ENCODE data around the gene ITSN2.

ITSN2 gene

GRCh38 chr2:24181849-24182248 lies 178.5 kb downstream of the ITSN2 start:
- Histone ChIP-seq H3K9me3 (no peaks in the 10 kb centered on the region), H3K27ac (no peak overlapping the region), H3K27me3 (no peaks in the 10 kb centered on the region), H3K4me1 (peaks cover 10% of the 10 kb centered on the region), H4K20me1 (no peaks in the 10 kb centered on the region), H3K4me3 (no peak overlapping the region), H3K9ac (no peak overlapping the region), H3K36me3 (no peaks in the 10 kb centered on the region), H3K4me2 (no peak overlapping the region)
- TF ChIP-seq Cebpa-rat (IDR thresholded peaks at IDR 0.05) = no peak

- TF ChIP-seq Cebpa-rat (IDR thresholded peaks at IDR 0.05) = no peak
- Histone ChIP-seq H3K4me3 (no peak overlapping the region), H3K27me3 (no peaks in the 10 kb centered on the region), H3K9me3 (peaks cover 7% of the 10 kb centered on the region), H3K9ac (no peak overlapping the region), H3K4me1 (peaks cover 10% of the 10 kb centered on the region), H4K20me1 (no peaks in the 10 kb centered on the region), H3K36me3 (no peaks in the 10 kb centered on the region), H3K27ac (no peak overlapping the region), H3K4me2 (peak overlapping the region; percentile 49)
Observed at GRCh38 chr2:24179683-24180082, 180.7 kb downstream of the ITSN2 start.

- no peak for TF ChIP-seq Cebpa-rat (IDR thresholded peaks at IDR 0.05)
- Histone ChIP-seq H3K4me2 (no peak overlapping the region), H3K4me1 (peaks cover 10% of the 10 kb centered on the region), H3K9me3 (peaks cover 13% of the 10 kb centered on the region), H4K20me1 (no peaks in the 10 kb centered on the region), H3K27me3 (no peaks in the 10 kb centered on the region), H3K9ac (no peak overlapping the region), H3K36me3 (no peaks in the 10 kb centered on the region), H3K4me3 (no peak overlapping the region), H3K27ac (no peak overlapping the region)
Observed at GRCh38 chr2:24176326-24176725, 184.0 kb downstream of the ITSN2 start.

- Histone ChIP-seq H3K4me2 (no peak overlapping the region), H3K9ac (no peak overlapping the region), H3K4me3 (no peak overlapping the region), H3K27ac (no peak overlapping the region), H3K4me1 (peaks cover 10% of the 10 kb centered on the region), H3K36me3 (no peaks in the 10 kb centered on the region), H3K9me3 (peaks cover 13% of the 10 kb centered on the region), H3K27me3 (no peaks in the 10 kb centered on the region), H4K20me1 (no peaks in the 10 kb centered on the region)
- TF ChIP-seq Cebpa-rat (IDR thresholded peaks at IDR 0.05) = no peak
Observed at GRCh38 chr2:24175631-24176187, 184.6 kb downstream of the ITSN2 start.

- H3K9me3 ChIP-seq = peaks cover 13% of the 10 kb centered on the region
- H4K20me1 ChIP-seq = no peaks in the 10 kb centered on the region
- peaks cover 6% of the 10 kb centered on the region for H3K4me1 ChIP-seq
- H3K4me3 ChIP-seq = no peak within 1 kb of the TSS
- H3K27me3 ChIP-seq = no peaks in the 10 kb centered on the region
- TF ChIP-seq Cebpa-rat (IDR thresholded peaks at IDR 0.05) = no peak
- H3K9ac ChIP-seq = no peak within 1 kb of the TSS
- no peak within 1 kb of the TSS for H3K4me2 ChIP-seq
- no peak within 1 kb of the TSS for H3K27ac ChIP-seq
- no peaks in the 10 kb centered on the region for H3K36me3 ChIP-seq
Observed at GRCh38 chr2:24174851-24175277, 185.5 kb downstream of the ITSN2 start, which contains the start of gene FAM228A. FAM228A (plus strand) TSS chr2:24175053; CDS start chr2:24175481, 428 bp downstream.

- no peaks in the 10 kb centered on the region for H3K36me3 ChIP-seq
- no peaks in the 10 kb centered on the region for H3K27me3 ChIP-seq
- no peak overlapping the region for H3K4me3 ChIP-seq
- no peak overlapping the region for H3K27ac ChIP-seq
- H4K20me1 ChIP-seq = no peaks in the 10 kb centered on the region
- TF ChIP-seq Cebpa-rat (IDR thresholded peaks at IDR 0.05) = no peak
- H3K4me2 ChIP-seq = no peak overlapping the region
- peaks cover under 1% of the 10 kb centered on the region; the same call in 1 of the 2 replicates for H3K9me3 ChIP-seq
- no peaks in the 10 kb centered on the region for H3K4me1 ChIP-seq
- no peak overlapping the region for H3K9ac ChIP-seq
Observed at GRCh38 chr2:24169023-24169422, 191.3 kb downstream of the ITSN2 start.

- Histone ChIP-seq H3K9me3 (peaks cover 14% of the 10 kb centered on the region; the same call in 1 of the 2 replicates), H3K9ac (no peak overlapping the region), H3K27me3 (no peaks in the 10 kb centered on the region), H3K36me3 (peaks cover 10% of the 10 kb centered on the region; the same call in 1 of the 2 replicates), H3K4me1 (peaks cover 6% of the 10 kb centered on the region; the same call in 1 of the 2 replicates), H3K4me3 (no peak overlapping the region), H4K20me1 (no peaks in the 10 kb centered on the region), H3K27ac (no peak overlapping the region), H3K4me2 (no peak overlapping the region)
- no peak for TF ChIP-seq Cebpa-rat (IDR thresholded peaks at IDR 0.05)
Observed at GRCh38 chr2:24164416-24164973, 195.8 kb downstream of the ITSN2 start.

GRCh38 chr2:24163601-24164000 lies 196.7 kb downstream of the ITSN2 start:
- Histone ChIP-seq H3K9me3 (peaks cover 14% of the 10 kb centered on the region; the same call in 1 of the 2 replicates), H3K27me3 (no peaks in the 10 kb centered on the region), H3K4me1 (peaks cover 6% of the 10 kb centered on the region; the same call in 1 of the 2 replicates), H3K4me2 (no peak overlapping the region), H3K36me3 (peaks cover 10% of the 10 kb centered on the region; the same call in 1 of the 2 replicates), H4K20me1 (no peaks in the 10 kb centered on the region), H3K4me3 (no peak overlapping the region), H3K27ac (no peak overlapping the region), H3K9ac (no peak overlapping the region)
- no peak for TF ChIP-seq Cebpa-rat (IDR thresholded peaks at IDR 0.05)

- no peak for TF ChIP-seq Cebpa-rat (IDR thresholded peaks at IDR 0.05)
- no peak overlapping the region for H3K27ac ChIP-seq
- no peaks in the 10 kb centered on the region for H3K27me3 ChIP-seq
- H3K4me1 ChIP-seq = peaks cover 6% of the 10 kb centered on the region; the same call in 1 of the 2 replicates
- no peak overlapping the region for H3K4me3 ChIP-seq
- H3K4me2 ChIP-seq = no peak overlapping the region
- peaks cover 10% of the 10 kb centered on the region; the same call in 1 of the 2 replicates for H3K36me3 ChIP-seq
- H3K9ac ChIP-seq = no peak overlapping the region
- H3K9me3 ChIP-seq = peaks cover 14% of the 10 kb centered on the region; the same call in 1 of the 2 replicates
- no peaks in the 10 kb centered on the region for H4K20me1 ChIP-seq
Observed at GRCh38 chr2:24163186-24163585, 197.2 kb downstream of the ITSN2 start.

GRCh38 chr2:24162494-24162893 lies 197.8 kb downstream of the ITSN2 start:
- Histone ChIP-seq H3K27me3 (no peaks in the 10 kb centered on the region), H3K9ac (no peak overlapping the region), H3K27ac (no peak overlapping the region), H4K20me1 (no peaks in the 10 kb centered on the region), H3K36me3 (peaks cover 10% of the 10 kb centered on the region; the same call in 1 of the 2 replicates), H3K4me1 (peaks cover 6% of the 10 kb centered on the region; the same call in 1 of the 2 replicates), H3K4me3 (no peak overlapping the region), H3K9me3 (peaks cover 14% of the 10 kb centered on the region; the same call in 1 of the 2 replicates), H3K4me2 (no peak overlapping the region)
- no peak for TF ChIP-seq Cebpa-rat (IDR thresholded peaks at IDR 0.05)
